Neural crest cell (in vitro differentiated cells): Measurements from ENCODE around the gene MTA3. TPM values are rescaled to one million over a fixed set of nuclear protein-coding genes. Genes with fewer than 3 reads are reported as not detected.

ENCODE experiments used
- DNase-seq: peaks from one replicate; pipeline ENCODE4 v3.0.0; 2021; ENCODE audit warnings: low read depth, mixed read lengths, low spot score
- H3K27ac Mint-ChIP-seq: one replicate; pipeline ENCODE4 v1.8.0; 2021; ENCODE audit warnings: mild to moderate bottlenecking, mixed read lengths; ENCODE audit not compliant: unreplicated experiment
- H3K27me3 Mint-ChIP-seq: 2 replicates; pipeline ENCODE4 v1.8.0; 2021; ENCODE audit warnings: low read depth, mild to moderate bottlenecking, mixed read lengths
- H3K36me3 Mint-ChIP-seq: 2 replicates; pipeline ENCODE4 v1.8.0; 2021; ENCODE audit warnings: low read depth, mild to moderate bottlenecking, mixed read lengths
- H3K4me1 Mint-ChIP-seq: 2 replicates; pipeline ENCODE4 v1.8.0; 2021; ENCODE audit warnings: mixed read lengths
- H3K4me3 Mint-ChIP-seq: one replicate; pipeline ENCODE4 v1.8.0; 2021; ENCODE audit warnings: mild to moderate bottlenecking, mixed read lengths
- H3K9me3 Mint-ChIP-seq: 2 replicates; pipeline ENCODE4 v1.8.0; 2021; ENCODE audit warnings: mixed read lengths
- total RNA-seq: library from RNA; stranded (reverse); gene quantifications from 2 replicates; pipeline ENCODE4 v1.2.1, GENCODE V29; 2021
- TF ChIP-seq, protein P1 (sequence below): fragments of 200-600 bp; sonication (generic); conservative IDR thresholded peaks from 2 replicates; pipeline ENCODE4 v1.5.0; 2021; ENCODE audit warnings: antibody characterized with exemption, mild to moderate bottlenecking

The MTA3 gene
- total RNA-seq, 1 donor from 2014 or later, result 62.3 TPM

GRCh38 chr2:42696987-42697386 lies 128.6 kb downstream of the MTA3 start:
- TF ChIP-seq, protein P1, sequence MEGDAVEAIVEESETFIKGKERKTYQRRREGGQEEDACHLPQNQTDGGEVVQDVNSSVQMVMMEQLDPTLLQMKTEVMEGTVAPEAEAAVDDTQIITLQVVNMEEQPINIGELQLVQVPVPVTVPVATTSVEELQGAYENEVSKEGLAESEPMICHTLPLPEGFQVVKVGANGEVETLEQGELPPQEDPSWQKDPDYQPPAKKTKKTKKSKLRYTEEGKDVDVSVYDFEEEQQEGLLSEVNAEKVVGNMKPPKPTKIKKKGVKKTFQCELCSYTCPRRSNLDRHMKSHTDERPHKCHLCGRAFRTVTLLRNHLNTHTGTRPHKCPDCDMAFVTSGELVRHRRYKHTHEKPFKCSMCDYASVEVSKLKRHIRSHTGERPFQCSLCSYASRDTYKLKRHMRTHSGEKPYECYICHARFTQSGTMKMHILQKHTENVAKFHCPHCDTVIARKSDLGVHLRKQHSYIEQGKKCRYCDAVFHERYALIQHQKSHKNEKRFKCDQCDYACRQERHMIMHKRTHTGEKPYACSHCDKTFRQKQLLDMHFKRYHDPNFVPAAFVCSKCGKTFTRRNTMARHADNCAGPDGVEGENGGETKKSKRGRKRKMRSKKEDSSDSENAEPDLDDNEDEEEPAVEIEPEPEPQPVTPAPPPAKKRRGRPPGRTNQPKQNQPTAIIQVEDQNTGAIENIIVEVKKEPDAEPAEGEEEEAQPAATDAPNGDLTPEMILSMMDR, result no peak
- Mint-ChIP-seq H3K4me3 (no peak overlapping the region), H3K4me1 (no peaks in the 10 kb centered on the region), H3K27ac (no peak overlapping the region), H3K36me3 (no peaks in the 10 kb centered on the region), H3K9me3 (no peaks in the 10 kb centered on the region), H3K27me3 (no peaks in the 10 kb centered on the region)
- DNase-seq, result no peak

- Mint-ChIP-seq H3K27ac (no peak overlapping the region), H3K4me1 (no peaks in the 10 kb centered on the region)
Observed at GRCh38 chr2:42698940-42699339, 130.5 kb downstream of the MTA3 start.

GRCh38 chr2:42706836-42707235 lies 138.4 kb downstream of the MTA3 start:
- Mint-ChIP-seq H3K27ac (no peak overlapping the region), H3K4me3 (no peak overlapping the region), H3K36me3 (peaks cover 2% of the 10 kb centered on the region), H3K4me1 (no peaks in the 10 kb centered on the region), H3K27me3 (no peaks in the 10 kb centered on the region), H3K9me3 (no peaks in the 10 kb centered on the region)
- DNase-seq, result no peak
- TF ChIP-seq, protein P1, result no peak

More at GRCh38 chr2:42698940-42699339, 130.5 kb downstream of the MTA3 start:
- H3K27me3 Mint-ChIP-seq, result no peaks in the 10 kb centered on the region
- H3K9me3 Mint-ChIP-seq, result no peaks in the 10 kb centered on the region
- TF ChIP-seq, protein P1, result no peak
- no peak for DNase-seq
- H3K36me3 Mint-ChIP-seq, result no peaks in the 10 kb centered on the region
- H3K4me3 Mint-ChIP-seq, result no peak overlapping the region

GRCh38 chr2:42708179-42708578 lies 139.7 kb downstream of the MTA3 start:
- Mint-ChIP-seq H3K36me3 (peaks cover 2% of the 10 kb centered on the region), H3K4me3 (no peak overlapping the region), H3K9me3 (no peaks in the 10 kb centered on the region), H3K27ac (no peak overlapping the region), H3K4me1 (no peaks in the 10 kb centered on the region), H3K27me3 (no peaks in the 10 kb centered on the region)
- DNase-seq, result no peak
- TF ChIP-seq, protein P1, result no peak

- DNase-seq, result no peak
Observed at GRCh38 chr2:42711896-42712295, 143.5 kb downstream of the MTA3 start.

More at GRCh38 chr2:42711896-42712295, 143.5 kb downstream of the MTA3 start:
- Mint-ChIP-seq H3K4me1 (no peaks in the 10 kb centered on the region), H3K9me3 (no peaks in the 10 kb centered on the region), H3K4me3 (no peak overlapping the region), H3K27me3 (no peaks in the 10 kb centered on the region), H3K27ac (no peak overlapping the region), H3K36me3 (peaks cover 2% of the 10 kb centered on the region)
- TF ChIP-seq, protein P1, result no peak
